NB4 (cell line): ENCODE measurements around the gene SLC17A2.

ENCODE experiments used
- MAX ChIP-seq: IDR thresholded peaks from 2 replicates; pipeline ENCODE4 v1.6.1; 2011; ENCODE audit warnings: low read depth, low read length
- POLR2A ChIP-seq: IDR thresholded peaks from 2 replicates; pipeline ENCODE4 v1.6.1; 2011; ENCODE audit warnings: mild to moderate bottlenecking; ENCODE audit not compliant: insufficient read length; ENCODE audit errors: extremely low read depth
- TF ChIP-seq, protein P1 (sequence below): IDR thresholded peaks from one replicate; pipeline ENCODE4 v1.5.1; 2012; ENCODE audit warnings: low read depth, low read length

DNA sequence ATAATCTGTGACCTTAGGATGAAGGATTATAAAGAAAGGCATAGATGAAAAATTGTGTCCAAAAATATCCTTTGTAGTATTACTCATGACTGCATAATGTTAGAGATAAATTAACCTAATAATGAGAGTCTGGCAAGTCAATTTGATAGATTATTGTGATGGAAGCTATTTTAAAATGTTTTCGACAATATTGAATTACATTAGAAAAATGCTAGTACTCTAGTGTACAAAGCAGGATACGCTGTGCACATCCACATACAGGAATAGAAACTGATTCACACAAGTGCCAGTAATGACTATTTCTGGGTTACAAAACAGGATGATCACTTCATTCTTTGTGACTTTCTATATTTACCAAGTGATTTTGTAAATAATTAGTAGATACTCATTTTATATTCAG is 3.3 kb downstream of the SLC17A2 start:
- TF ChIP-seq, protein P1, sequence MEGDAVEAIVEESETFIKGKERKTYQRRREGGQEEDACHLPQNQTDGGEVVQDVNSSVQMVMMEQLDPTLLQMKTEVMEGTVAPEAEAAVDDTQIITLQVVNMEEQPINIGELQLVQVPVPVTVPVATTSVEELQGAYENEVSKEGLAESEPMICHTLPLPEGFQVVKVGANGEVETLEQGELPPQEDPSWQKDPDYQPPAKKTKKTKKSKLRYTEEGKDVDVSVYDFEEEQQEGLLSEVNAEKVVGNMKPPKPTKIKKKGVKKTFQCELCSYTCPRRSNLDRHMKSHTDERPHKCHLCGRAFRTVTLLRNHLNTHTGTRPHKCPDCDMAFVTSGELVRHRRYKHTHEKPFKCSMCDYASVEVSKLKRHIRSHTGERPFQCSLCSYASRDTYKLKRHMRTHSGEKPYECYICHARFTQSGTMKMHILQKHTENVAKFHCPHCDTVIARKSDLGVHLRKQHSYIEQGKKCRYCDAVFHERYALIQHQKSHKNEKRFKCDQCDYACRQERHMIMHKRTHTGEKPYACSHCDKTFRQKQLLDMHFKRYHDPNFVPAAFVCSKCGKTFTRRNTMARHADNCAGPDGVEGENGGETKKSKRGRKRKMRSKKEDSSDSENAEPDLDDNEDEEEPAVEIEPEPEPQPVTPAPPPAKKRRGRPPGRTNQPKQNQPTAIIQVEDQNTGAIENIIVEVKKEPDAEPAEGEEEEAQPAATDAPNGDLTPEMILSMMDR = no peak
- TF ChIP-seq POLR2A (no peak), MAX (no peak)
